Inferior parietal cortex (tissue), 1 donor: ENCODE data around the gene BRD9.
"Not testable (repeated sequence)": the region's sequence is repeated elsewhere in the genome, so short reads cannot be mapped to it uniquely, and the experiment has no call there.

ENCODE experiments used
- DNase-seq: peaks from one replicate; pipeline ENCODE4 v3.0.0-alpha.2; 2016; ENCODE audit errors: extremely low spot score

The BRD9 gene

GRCh38 chr5:922436-923280 is 30.1 kb upstream of the BRD9 start:
- no peak for DNase-seq

GRCh38 chr5:921456-922435 is 29.1 kb upstream of the BRD9 start:
- DNase-seq: no peak

- no peak for DNase-seq
These were observed 27.7 kb upstream of the BRD9 start for GRCh38 chr5:920321-920720.

DNA sequence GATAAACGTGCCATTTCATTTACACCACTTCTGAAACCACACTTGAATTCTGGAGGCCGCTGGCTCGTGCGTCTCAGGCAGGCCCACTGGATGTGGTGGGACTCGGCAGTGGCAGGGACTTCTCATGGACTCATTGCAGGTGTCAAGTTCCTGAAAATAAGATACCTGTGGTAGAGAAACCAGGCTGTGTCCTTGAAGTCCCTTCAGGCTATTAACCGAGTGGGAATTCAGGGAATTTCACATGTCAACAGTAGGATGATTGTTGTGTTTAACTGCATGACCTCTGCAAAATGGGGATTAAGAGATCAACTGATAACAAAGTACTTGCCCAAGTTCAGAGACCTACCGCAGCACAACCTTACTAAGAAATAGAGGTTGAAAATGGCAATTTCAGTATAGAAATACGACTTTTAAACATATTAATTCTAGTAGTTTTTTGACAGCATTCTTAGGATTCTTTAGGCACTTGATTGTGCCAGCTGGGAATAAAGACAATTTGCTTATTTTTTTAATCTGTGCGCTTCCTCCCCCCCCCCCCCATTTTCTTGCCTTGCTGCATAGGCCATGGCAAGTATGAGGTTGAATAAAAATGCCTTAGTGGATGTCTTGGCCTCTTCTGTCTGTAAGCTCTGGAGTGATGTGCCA is 26.9 kb upstream of the BRD9 start:
- DNase-seq: no peak

- DNase-seq: not testable (repeated sequence)
These were observed 26.1 kb upstream of the BRD9 start for GRCh38 chr5:918717-919116.

- DNase-seq: no peak
These were observed 24.1 kb upstream of the BRD9 start for GRCh38 chr5:916441-917293.

- DNase-seq: no peak
These were observed 23.3 kb upstream of the BRD9 start for GRCh38 chr5:915946-916345.

GRCh38 chr5:915346-915745 is 22.7 kb upstream of the BRD9 start:
- DNase-seq: not testable (repeated sequence)

DNA sequence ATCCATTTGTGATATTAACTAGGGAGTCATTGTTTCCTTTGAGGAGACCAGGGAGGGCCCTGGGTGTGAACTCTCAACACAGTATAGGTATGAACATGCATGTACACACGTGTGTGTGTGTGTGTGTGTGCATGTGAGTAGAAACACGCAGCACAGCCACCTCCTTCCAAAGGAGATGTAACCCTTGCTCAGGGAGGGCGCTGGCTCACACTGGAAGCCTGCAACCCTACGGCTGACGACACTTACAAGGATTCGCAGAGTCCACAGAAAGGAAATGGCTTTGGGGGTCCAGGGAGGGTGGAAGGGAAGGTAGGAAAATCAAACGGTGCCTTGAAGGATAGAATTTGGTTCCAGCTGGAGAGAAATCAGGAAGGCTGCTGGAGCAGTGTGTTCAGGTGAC is 22.0 kb upstream of the BRD9 start:
- DNase-seq: no peak

GRCh38 chr5:914174-914573 is 21.6 kb upstream of the BRD9 start:
- DNase-seq: no peak

GRCh38 chr5:912280-913091 is 19.9 kb upstream of the BRD9 start:
- peak; percentile 36 for DNase-seq

DNA sequence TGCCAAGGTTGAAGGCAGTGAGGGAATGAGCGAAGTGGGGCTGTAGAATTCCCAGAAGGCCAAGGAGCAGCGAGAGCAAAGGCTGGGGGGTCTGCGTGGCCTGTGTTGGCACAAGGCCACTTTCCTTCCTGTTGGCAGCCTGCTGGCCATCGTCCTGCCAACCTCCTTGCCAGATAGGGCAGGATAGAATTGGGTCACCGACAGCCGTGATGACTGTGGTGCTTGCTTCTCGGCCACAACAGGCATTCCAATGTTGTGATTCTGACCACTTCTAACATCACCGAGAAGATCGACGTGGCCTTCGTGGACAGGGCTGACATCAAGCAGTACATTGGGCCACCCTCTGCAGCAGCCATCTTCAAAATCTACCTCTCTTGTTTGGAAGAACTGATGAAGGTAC is 19.0 kb upstream of the BRD9 start:
- no peak for DNase-seq

DNA sequence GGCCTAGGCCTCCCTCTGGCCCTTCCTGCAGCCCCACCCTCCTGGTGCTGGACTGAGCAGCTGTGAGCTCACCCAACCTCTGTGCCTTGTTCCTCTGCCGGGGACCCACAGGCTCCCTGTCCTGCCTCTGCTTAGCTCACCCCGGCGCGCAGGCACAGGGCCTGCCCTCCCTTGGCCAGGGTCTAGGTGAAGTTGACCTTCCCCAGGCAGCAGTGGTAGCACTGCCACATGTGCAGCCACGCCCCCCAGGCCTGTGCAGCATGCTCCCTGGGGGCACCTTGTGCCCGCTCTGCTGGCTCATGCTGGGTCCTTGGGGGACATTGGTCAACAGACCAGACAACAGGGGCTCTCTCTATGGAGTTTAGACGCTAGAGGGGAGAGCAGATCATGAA is 18.2 kb upstream of the BRD9 start:
- DNase-seq: no peak

DNA sequence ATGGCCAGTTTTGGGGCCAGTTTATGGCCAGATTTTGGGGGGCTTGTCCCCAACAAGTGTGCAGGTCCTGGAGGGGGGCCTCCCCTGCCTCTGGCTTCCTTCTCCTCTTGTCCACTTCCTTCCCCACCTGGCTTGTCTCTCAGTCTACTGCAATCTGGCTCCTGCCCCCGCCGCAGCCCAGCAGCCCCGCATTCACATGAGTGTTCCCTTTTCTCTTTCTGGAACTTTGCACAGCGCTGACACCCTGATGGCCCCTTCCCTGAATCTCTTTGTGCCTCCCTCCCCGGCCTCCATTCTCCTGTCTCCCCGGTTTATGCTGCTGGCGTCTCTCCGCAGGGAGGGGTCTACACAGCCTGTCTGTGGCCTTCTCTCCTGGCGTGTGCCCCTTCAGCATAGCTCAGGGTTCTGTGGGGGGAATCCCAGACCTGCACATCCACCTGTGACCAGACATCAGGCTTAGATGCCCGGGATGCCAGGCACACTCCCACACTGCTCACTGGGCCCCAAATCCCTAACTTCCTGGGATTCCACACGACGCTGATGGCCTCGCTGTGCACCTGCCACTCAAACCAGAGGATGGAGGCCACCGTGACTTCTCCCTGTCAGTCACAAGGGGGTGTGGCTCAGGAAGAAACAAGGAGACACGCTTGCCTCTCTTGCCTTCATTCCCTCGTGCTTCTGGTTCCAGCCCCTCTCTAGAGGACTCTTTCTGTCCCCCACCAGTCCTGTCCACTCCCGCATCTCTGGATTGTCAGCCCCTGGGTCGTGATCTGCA is 17.6 kb upstream of the BRD9 start:
- no peak for DNase-seq

DNA sequence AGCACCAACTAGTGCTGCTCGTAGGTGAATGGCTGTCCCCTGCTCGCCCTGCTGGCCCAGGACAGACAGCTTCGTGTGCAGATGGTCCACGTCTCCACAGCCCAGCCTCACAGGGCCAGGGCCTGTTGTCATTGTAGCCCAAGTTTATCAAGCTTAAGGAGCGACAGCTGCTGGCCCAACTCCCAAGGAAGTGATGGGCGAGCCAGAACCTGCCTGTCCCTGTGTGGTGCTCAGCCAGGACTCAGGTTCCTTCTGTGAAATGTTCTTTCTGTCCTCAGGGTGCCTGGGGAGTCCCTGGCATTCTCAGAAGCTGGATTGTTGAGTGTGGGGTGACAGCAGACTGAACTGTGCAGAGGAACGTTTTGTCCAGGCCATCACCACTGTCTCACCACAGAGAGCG is 16.5 kb upstream of the BRD9 start:
- no peak for DNase-seq

- DNase-seq: no peak
These were observed 15.6 kb upstream of the BRD9 start for GRCh38 chr5:908172-908571.

DNA sequence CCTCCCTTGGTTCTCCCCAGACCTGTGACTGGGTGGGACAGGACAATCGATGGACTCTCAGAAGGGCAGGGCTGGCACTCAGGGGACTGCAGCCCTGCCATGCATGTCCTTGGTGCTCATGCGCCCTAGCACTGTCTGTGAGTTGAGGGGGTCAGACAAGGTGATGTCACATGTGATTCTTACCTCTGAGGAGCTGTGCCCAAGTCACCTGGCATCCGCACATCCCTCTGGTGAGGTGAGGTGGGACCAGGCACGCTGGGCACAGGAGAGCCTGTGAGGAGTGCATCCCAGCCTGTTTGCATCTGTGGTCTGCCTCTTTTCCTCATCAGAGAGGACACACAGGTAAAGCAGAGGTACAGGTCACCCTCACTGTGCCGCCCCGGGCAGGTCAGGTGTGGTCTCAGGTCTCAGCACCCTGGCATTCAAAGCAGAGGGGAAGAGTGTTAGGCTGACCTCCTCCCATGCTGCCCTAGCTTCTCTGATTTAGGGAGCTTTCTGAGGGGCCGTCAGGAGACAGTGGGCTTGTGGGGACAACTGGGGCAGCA is 14.8 kb upstream of the BRD9 start:
- no peak for DNase-seq

DNA sequence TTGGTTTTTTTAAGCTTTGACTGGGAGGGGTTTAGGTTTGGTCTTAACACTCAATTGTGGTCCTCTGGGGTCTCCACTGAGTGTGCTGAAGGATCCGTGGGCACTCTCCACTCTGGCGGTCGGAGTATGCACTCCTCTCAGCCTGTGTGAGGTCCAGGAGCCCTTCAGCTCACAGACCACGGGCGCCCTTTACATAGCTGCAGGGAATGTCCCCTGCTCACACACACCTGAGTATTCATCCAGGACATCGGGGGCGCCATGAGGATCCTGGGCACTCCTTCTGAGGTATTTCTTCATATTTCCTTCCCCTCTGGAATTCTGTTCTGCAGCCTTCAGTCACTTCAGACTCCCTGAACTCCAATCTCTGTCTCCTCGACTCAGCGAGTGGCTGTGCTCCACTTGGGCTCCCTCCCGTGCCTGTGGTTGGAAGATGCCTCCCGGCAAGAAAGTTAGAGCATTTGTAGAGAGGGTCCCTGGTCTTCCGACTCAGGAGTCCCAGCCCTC is 12.6 kb upstream of the BRD9 start:
- no peak for DNase-seq

- no peak for DNase-seq
These were observed 11.1 kb upstream of the BRD9 start for GRCh38 chr5:903756-904096.
